Measurements from ENCODE around the gene ZNF865. TPM values are rescaled to one million over a fixed set of nuclear protein-coding genes. Genes with fewer than 3 reads are reported as not detected.

The ZNF865 gene
- total RNA-seq, 1 donor from 2014 or later, result 16.1 TPM

DNA sequence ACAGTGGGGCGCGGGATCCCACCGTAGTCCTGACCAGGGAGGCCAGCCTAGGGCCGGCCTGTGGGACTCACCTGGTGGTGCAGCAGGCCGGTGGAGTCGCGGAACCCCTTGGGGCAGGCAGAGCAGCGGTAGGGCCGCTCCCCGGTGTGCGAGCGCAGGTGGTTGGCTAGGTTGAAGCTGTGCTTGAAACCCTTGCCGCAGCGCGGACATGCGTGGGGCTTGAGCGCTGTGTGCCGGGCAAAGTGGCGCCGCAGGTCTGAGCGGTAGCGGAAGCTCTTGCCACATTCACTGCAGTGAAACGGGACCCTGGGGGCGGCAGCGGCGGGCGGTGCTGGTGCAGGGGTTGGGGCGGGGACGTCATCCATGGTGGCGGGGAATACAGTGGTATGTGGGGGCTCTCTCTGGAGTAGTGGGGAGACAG is 7.9 kb upstream of the ZNF865 start:
- no peak overlapping the region for H3K27ac Mint-ChIP-seq (ENCODE audit: unreplicated experiment)
- H3K4me3 Mint-ChIP-seq (ENCODE audit: unreplicated experiment), result no peak overlapping the region
- no peak for DNase-seq (ENCODE audit: low spot score)
- no peaks in the 10 kb centered on the region for H3K9me3 Mint-ChIP-seq (ENCODE audit: low read depth)
- peaks cover 25% of the 10 kb centered on the region for H3K4me1 Mint-ChIP-seq (ENCODE audit: low read depth)
- no peaks in the 10 kb centered on the region for H3K27me3 Mint-ChIP-seq (ENCODE audit: low read depth)
- peaks cover 24% of the 10 kb centered on the region for H3K36me3 Mint-ChIP-seq (ENCODE audit: low read depth)
- TF ChIP-seq, protein P1, sequence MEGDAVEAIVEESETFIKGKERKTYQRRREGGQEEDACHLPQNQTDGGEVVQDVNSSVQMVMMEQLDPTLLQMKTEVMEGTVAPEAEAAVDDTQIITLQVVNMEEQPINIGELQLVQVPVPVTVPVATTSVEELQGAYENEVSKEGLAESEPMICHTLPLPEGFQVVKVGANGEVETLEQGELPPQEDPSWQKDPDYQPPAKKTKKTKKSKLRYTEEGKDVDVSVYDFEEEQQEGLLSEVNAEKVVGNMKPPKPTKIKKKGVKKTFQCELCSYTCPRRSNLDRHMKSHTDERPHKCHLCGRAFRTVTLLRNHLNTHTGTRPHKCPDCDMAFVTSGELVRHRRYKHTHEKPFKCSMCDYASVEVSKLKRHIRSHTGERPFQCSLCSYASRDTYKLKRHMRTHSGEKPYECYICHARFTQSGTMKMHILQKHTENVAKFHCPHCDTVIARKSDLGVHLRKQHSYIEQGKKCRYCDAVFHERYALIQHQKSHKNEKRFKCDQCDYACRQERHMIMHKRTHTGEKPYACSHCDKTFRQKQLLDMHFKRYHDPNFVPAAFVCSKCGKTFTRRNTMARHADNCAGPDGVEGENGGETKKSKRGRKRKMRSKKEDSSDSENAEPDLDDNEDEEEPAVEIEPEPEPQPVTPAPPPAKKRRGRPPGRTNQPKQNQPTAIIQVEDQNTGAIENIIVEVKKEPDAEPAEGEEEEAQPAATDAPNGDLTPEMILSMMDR (IDR thresholded peaks at IDR 0.05), result no peak

DNA sequence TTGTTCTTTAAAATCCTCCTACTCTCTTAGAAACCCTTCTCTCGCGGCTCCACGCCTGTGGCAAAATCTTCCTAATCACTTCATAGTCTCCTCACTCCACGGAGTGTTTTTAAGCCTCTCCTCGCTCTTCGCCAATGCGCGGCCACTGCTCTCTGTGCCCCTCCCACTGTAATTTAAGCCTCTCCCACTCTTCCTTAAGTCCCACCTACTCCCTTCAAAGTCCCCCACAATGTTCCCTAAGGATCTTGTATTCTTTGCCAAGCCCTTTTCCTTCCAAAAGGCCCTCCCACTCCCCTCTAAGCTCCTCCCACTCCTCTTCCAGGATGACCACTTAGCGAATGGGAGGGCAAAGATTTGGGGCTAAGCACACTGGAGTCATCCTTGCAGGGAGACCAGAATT is 7.4 kb upstream of the ZNF865 start:
- TF ChIP-seq, protein P1 (IDR thresholded peaks at IDR 0.05), result no peak
- Mint-ChIP-seq H3K36me3 (ENCODE audit: low read depth) (peaks cover 24% of the 10 kb centered on the region), H3K9me3 (ENCODE audit: low read depth) (no peaks in the 10 kb centered on the region), H3K4me3 (ENCODE audit: unreplicated experiment) (no peak overlapping the region), H3K4me1 (ENCODE audit: low read depth) (peaks cover 25% of the 10 kb centered on the region), H3K27ac (ENCODE audit: unreplicated experiment) (peak overlapping the region; percentile 51), H3K27me3 (ENCODE audit: low read depth) (no peaks in the 10 kb centered on the region)
- DNase-seq (ENCODE audit: low spot score), result no peak

DNA sequence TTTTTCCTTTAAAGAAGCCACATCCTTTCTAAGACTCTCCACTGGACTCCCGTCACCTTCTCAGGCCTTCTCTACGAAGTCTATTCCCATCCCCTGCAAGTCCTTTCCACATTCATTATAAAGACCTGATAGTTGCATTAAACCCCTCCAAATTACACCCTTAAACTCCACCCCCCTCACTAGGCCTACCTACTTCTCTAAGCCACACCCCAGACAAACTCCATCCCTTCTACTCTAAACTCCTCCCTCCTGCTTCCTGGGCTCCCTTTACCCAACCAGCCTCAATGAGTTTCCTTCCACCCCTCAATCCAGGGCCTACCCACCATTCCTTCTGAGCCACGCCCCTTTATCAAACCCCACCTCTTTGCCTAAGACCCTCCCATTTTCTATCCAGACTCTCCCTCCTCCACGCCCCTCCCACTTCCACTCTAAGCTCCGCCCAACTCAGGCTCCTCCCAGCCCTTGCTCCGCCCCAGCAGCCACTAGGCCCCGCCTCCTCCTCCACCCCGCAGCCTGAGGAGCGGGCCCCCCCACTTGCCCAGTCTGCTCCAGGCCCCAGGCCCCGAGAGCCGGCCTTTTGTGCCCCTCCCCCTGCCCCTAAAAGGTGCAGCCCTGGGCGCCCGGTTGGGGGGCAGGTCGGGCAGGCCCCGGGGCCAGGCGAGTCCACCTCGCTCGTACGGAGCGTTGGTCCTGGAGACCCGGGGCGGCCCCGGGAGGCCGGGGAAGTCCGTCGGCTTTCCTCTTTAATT is 6.6 kb upstream of the ZNF865 start:
- DNase-seq (ENCODE audit: low spot score), result peak; percentile 98
- peak overlapping the region; percentile 88 for H3K4me3 Mint-ChIP-seq (ENCODE audit: unreplicated experiment)
- H3K27ac Mint-ChIP-seq (ENCODE audit: unreplicated experiment), result peak overlapping the region; percentile 99
- H3K9me3 Mint-ChIP-seq (ENCODE audit: low read depth), result no peaks in the 10 kb centered on the region
- H3K27me3 Mint-ChIP-seq (ENCODE audit: low read depth), result no peaks in the 10 kb centered on the region
- H3K36me3 Mint-ChIP-seq (ENCODE audit: low read depth), result peaks cover 22% of the 10 kb centered on the region
- peaks cover 25% of the 10 kb centered on the region for H3K4me1 Mint-ChIP-seq (ENCODE audit: low read depth)
- TF ChIP-seq, protein P1 (IDR thresholded peaks at IDR 0.05), result no peak

DNA sequence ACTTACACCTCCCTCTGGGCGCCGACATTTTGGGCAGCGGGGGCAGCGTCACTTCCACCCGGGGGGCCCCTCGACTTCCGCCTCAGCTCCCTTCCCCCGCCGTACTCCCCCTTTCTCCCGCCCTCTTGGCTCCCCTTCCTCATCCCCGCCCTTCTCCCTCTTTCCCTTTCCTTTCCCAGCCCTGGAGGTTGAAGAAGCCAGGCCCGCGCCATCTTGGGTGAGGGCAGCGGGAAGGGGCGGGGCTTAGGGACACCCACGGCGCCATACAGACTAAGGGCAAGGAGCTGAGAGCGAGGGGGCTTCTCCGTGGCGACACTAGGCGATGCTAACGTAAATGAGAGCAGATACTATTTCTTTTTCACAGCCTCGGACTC is 6.0 kb upstream of the ZNF865 start, which contains the start of gene FIZ1:
Gene FIZ1 (minus strand): TSS at position 50 of the 374 bp plus-strand sequence. CDS start 1,652 bp downstream, outside the sequence.
- TF ChIP-seq, protein P1 (IDR thresholded peaks at IDR 0.05), result no peak
- Mint-ChIP-seq H3K27me3 (ENCODE audit: low read depth) (no peaks in the 10 kb centered on the region), H3K9me3 (ENCODE audit: low read depth) (no peaks in the 10 kb centered on the region), H3K4me1 (ENCODE audit: low read depth) (peaks cover 26% of the 10 kb centered on the region), H3K4me3 (ENCODE audit: unreplicated experiment) (peak within 1 kb of the TSS; percentile 88), H3K27ac (ENCODE audit: unreplicated experiment) (peak within 1 kb of the TSS; percentile 99), H3K36me3 (ENCODE audit: low read depth) (peaks cover 22% of the 10 kb centered on the region)
- peak; percentile 98 for DNase-seq (ENCODE audit: low spot score)

DNA sequence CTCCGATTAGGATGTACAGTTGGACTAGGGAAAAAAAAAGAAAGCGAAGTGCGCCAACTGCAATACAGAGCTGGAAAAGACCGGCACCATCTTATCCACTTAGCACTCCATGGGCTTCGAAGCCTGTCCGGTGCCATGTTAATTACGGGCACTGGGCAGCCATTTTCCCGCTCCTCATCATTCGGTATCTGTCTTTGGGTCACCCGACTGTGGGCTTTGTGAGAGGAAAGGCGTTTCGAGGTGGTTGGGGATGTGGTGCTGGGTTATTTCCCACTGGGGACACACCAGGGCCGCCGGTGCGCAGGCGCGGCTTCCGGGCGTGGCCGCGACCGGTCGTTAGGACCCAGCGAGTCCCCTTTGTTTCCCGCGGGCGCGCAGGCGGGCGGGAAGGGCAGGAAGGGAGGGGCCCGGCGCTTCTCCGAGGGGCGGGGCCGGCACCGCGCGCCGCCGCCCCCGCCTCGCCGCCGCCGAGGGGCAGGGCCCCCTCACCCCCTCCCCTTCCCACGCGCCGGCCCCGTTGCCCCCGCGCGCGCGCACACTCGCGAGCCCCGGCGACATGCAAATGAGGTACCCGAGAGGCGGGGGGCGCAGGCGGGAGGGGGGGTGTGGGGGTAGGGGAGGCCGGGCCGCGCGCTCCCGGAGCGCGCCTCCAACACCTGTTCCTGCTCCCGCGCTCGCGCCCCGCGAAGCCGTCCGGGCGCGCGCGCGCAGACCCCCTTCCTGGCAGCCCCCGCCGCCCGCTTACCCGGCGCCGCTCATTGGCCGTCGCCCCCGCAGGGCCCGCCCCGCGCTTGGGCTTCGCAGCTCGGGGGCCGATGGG is 5.4 kb upstream of the ZNF865 start, which contains the start of gene ZNF524:
Gene ZNF524 (plus strand): TSS at position 447 of the 820 bp plus-strand sequence. CDS start 1,825 bp downstream, outside the sequence.
- Mint-ChIP-seq H3K4me1 (ENCODE audit: low read depth) (peaks cover 31% of the 10 kb centered on the region), H3K36me3 (ENCODE audit: low read depth) (peaks cover 17% of the 10 kb centered on the region), H3K9me3 (ENCODE audit: low read depth) (no peaks in the 10 kb centered on the region), H3K4me3 (ENCODE audit: unreplicated experiment) (peak within 1 kb of the TSS; percentile 88), H3K27ac (ENCODE audit: unreplicated experiment) (peak within 1 kb of the TSS; percentile 99), H3K27me3 (ENCODE audit: low read depth) (no peaks in the 10 kb centered on the region)
- TF ChIP-seq, protein P1 (IDR thresholded peaks at IDR 0.05), result no peak
- no peak for DNase-seq (ENCODE audit: low spot score)

Measured in chondrocyte (in vitro differentiated cells).